GM12864 (cell line): ENCODE measurements around the gene EBLN1.

Source experiments
- DNase-seq: peaks from one replicate; pipeline ENCODE4 v3.0.0-alpha.2; 2011; ENCODE audit warnings: low read depth
- H3K4me3 ChIP-seq: 2 replicates; pipeline ENCODE4 v1.5.1; 2011; ENCODE audit warnings: mild to moderate bottlenecking, low read depth, low read length, control low read depth
- CTCF ChIP-seq: IDR thresholded peaks from 2 replicates; pipeline ENCODE4 v1.5.1; 2011; ENCODE audit warnings: low read depth, mild to moderate bottlenecking, moderate library complexity, low read length, control low read depth, inconsistent platforms; ENCODE audit errors: missing control alignments

Gene EBLN1

DNA sequence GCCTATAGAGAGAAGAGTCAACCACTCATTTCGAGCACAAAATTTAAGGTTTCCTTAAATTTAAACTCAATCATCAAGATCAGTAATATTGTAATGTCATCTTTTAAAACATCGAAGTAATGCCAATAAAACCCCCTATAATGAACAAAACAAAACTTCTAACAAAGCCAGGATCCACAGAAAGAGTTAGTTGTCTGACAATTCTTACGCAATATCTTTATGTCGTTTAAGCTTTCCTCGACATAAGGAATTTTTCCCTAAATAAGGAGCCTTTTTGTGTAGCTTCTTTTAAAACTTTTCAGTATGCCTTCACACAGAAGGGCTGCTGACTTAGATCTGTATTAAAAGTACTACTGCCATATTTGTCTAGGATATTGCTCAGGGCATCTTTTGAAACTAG is 7.5 kb downstream of the EBLN1 start:
- no peak overlapping the region for H3K4me3 ChIP-seq
- no peak for DNase-seq
- no peak for TF ChIP-seq CTCF

GRCh38 chr10:22193945-22194344 is 23.9 kb downstream of the EBLN1 start:
- no peak overlapping the region for H3K4me3 ChIP-seq
- no peak for TF ChIP-seq CTCF
- no peak for DNase-seq

GRCh38 chr10:22185586-22185985 is 32.2 kb downstream of the EBLN1 start:
- no peak for TF ChIP-seq CTCF
- no peak for DNase-seq
- H3K4me3 ChIP-seq, result no peak overlapping the region

DNA sequence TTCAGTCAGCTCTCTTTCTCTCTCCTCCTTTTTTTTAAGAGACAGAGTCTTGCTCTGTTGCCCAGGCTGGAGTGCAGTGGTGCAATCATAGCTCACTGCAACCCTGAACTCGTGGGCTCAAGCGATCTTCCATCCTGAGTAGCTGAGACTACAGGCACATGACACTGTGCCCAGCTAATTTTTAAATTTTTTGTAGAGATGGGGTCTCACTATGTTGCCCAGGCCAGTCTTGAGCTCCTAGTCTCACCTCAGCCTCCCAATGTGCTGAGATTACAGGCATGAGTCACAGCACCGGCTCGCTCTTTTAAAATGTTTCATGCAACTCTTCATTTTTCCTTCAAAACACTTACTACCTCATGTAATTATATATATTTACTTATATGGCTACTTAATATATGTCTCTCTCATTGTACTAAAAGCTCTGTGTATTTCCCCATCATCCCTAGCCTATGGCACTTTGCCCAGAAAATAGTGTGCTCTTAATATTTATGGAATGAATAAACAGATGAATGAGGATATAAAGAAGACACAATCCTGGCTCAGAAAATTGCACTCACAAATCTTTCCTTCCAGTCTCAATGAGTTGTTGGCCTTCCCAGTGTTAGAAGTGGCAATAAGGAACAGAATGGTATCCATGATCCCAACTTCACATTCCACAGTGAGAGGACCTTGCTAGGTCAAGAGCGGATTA is 33.9 kb downstream of the EBLN1 start:
- TF ChIP-seq CTCF, result no peak
- DNase-seq, result no peak

GRCh38 chr10:22180724-22181123 is 37.1 kb downstream of the EBLN1 start:
- H3K4me3 ChIP-seq, result no peak overlapping the region
- DNase-seq, result no peak
- TF ChIP-seq CTCF, result no peak

More for the DNA sequence above, 33.9 kb downstream of the EBLN1 start:
- H3K4me3 ChIP-seq, result no peak overlapping the region

- no peak overlapping the region for H3K4me3 ChIP-seq
- no peak for TF ChIP-seq CTCF
- no peak for DNase-seq
Observed at GRCh38 chr10:22174442-22174841, 43.4 kb downstream of the EBLN1 start.

GRCh38 chr10:22171131-22171530 is 46.7 kb downstream of the EBLN1 start:
- no peak for DNase-seq
- H3K4me3 ChIP-seq, result no peak overlapping the region
- no peak for TF ChIP-seq CTCF
